Ecto neural progenitor cell (in vitro differentiated cells): ENCODE measurements around the gene FLNC.

ENCODE experiments used
- DNase-seq: peaks from one replicate; pipeline ENCODE4 v3.0.0-alpha.2; 2018; ENCODE audit warnings: low spot score

The FLNC gene

GRCh38 chr7:128804484-128804883, 25.7 kb upstream of the FLNC start:
- no peak for DNase-seq

GRCh38 chr7:128805225-128805624, 25.0 kb upstream of the FLNC start:
- no peak for DNase-seq

- DNase-seq: no peak
These were observed 23.0 kb upstream of the FLNC start for GRCh38 chr7:128807191-128807590.

- DNase-seq: no peak
These were observed 20.8 kb upstream of the FLNC start for GRCh38 chr7:128809363-128809762.

- DNase-seq: no peak
These were observed 19.7 kb upstream of the FLNC start for GRCh38 chr7:128810473-128810872.

- no peak for DNase-seq
These were observed 19.2 kb upstream of the FLNC start for GRCh38 chr7:128810997-128811396.

GRCh38 chr7:128811631-128812430, 18.4 kb upstream of the FLNC start:
- no peak for DNase-seq

- no peak for DNase-seq
These were observed 17.6 kb upstream of the FLNC start for GRCh38 chr7:128812514-128813168.

- no peak for DNase-seq
These were observed 15.7 kb upstream of the FLNC start for GRCh38 chr7:128814499-128814898.

- DNase-seq: no peak
These were observed 14.8 kb upstream of the FLNC start for GRCh38 chr7:128815289-128815942.

GRCh38 chr7:128818694-128819093, 11.5 kb upstream of the FLNC start:
- DNase-seq: no peak

- no peak for DNase-seq
These were observed 8.5 kb upstream of the FLNC start for GRCh38 chr7:128821724-128822123.

- DNase-seq: no peak
These were observed 3.7 kb upstream of the FLNC start for GRCh38 chr7:128826512-128826911.

GRCh38 chr7:128826916-128827247, 3.3 kb upstream of the FLNC start:
- DNase-seq: no peak

GRCh38 chr7:128827248-128827958, 2.8 kb upstream of the FLNC start:
- no peak for DNase-seq

- DNase-seq: no peak
These were observed 2.1 kb upstream of the FLNC start for GRCh38 chr7:128827971-128828711.

GRCh38 chr7:128829391-128830166, 627 bp upstream of the FLNC start:
- no peak for DNase-seq

GRCh38 chr7:128831178-128831993, 1.2 kb downstream of the FLNC start:
- DNase-seq: peak; percentile 82

GRCh38 chr7:128831994-128832879, 2.0 kb downstream of the FLNC start:
- peak; percentile 82 for DNase-seq

- no peak for DNase-seq
These were observed 2.6 kb downstream of the FLNC start for GRCh38 chr7:128832880-128833147.
